Epithelial cell of proximal tubule (primary cell): Measurements from ENCODE around the gene DNPEP. TPM values are rescaled to one million over a fixed set of nuclear protein-coding genes. Genes with fewer than 3 reads are reported as not detected.
A peak's percentile ranks its signal among the peaks of the same experiment; 100 is the strongest.

Experiments used
- DNase-seq: peaks from one replicate; pipeline ENCODE4 v3.0.0-alpha.2; 2011; ENCODE audit warnings: low read depth
- H3K4me3 ChIP-seq: 2 replicates; pipeline ENCODE4 v1.5.1; 2011; ENCODE audit warnings: low read depth, mild to moderate bottlenecking, low read length
- total RNA-seq: library from RNA; depleted of rRNA; stranded (reverse); fragments of >200 nt; gene quantifications from 2 replicates; pipeline ENCODE4 v1.2.3, GENCODE V29; 2015
- TF ChIP-seq, protein P1 (sequence below): conservative IDR thresholded peaks from 2 replicates; pipeline ENCODE4 v1.5.1; 2012; ENCODE audit warnings: low read depth, mild to moderate bottlenecking, low read length

Gene DNPEP
- total RNA-seq, 1 donor from 2014 or later: 40.0 TPM

DNA sequence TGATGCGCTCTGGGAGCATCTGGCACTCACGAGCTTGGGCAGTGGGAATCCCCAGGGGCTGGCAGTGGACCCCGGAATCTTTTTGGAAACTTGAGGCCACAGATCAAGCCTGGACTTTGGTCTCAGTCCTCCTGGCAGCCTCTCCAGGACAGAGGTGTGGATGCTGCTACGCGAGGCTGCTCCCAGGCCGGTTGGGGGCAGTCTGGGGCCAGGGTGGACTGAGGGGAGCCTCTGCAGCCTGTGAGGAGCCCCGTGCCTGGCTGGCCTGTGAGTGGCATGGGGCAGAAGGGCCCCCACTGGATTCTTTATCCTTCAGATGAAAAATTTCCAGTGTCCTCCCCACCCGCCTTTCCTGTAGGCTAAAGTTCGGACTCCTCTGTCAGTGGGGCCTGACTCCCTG is 17.7 kb upstream of the DNPEP start:
- H3K4me3 ChIP-seq: no peak overlapping the region
- TF ChIP-seq, protein P1, sequence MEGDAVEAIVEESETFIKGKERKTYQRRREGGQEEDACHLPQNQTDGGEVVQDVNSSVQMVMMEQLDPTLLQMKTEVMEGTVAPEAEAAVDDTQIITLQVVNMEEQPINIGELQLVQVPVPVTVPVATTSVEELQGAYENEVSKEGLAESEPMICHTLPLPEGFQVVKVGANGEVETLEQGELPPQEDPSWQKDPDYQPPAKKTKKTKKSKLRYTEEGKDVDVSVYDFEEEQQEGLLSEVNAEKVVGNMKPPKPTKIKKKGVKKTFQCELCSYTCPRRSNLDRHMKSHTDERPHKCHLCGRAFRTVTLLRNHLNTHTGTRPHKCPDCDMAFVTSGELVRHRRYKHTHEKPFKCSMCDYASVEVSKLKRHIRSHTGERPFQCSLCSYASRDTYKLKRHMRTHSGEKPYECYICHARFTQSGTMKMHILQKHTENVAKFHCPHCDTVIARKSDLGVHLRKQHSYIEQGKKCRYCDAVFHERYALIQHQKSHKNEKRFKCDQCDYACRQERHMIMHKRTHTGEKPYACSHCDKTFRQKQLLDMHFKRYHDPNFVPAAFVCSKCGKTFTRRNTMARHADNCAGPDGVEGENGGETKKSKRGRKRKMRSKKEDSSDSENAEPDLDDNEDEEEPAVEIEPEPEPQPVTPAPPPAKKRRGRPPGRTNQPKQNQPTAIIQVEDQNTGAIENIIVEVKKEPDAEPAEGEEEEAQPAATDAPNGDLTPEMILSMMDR: peak; percentile 31
- DNase-seq: no peak

DNA sequence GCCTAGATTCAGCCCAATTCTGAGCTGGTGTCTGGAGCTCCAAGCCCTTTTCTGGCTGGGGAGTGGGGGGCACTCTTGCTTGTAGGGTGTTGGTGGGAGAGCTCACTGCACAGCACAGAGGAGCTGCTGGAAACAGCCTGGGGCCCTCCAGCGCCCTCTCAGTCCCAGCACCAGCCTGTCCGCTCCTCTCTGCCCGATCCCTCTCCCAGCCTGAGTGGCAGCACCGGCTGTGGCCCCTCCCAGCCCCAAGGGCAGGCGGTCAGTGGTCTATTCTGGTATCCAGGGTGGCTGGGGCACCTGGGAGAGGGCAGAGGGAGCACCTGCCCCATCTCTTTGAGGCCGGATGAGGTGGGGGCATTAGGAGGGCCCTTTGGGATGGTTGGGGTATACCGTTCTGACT is 17.2 kb upstream of the DNPEP start:
- H3K4me3 ChIP-seq: no peak overlapping the region
- TF ChIP-seq, protein P1: no peak
- no peak for DNase-seq

DNA sequence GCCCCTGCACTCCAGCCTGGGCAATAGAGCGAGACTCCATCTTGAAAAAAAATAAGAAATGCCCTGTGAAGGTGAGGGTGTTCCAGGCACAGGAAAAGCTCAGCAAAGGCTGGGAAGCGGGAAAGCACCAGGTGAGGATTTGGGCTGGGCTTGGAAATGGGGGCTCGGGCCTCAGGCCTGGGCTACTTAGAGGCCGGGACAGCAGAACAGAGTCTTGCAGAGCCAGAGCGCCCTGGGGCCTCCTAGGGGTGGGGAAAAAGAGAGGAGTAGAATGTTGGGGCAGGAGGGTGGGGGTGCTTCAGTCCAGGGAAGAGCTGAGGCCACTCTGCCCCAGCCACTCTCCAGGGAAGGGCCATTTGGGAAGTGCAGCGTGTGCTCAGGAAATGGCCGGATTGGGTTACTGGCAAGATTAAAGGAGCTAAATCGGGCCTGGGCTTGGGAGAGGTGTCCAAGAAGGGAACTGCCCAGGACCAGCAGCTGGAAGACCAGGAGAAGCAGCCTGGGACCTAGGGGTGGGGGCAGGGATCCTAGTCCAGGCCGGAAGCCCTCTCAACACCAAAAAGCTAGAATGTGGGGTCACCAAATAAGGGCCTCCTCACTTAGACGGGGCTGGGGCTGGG is 16.7 kb upstream of the DNPEP start:
- TF ChIP-seq, protein P1: no peak
- no peak overlapping the region for H3K4me3 ChIP-seq
- no peak for DNase-seq

DNA sequence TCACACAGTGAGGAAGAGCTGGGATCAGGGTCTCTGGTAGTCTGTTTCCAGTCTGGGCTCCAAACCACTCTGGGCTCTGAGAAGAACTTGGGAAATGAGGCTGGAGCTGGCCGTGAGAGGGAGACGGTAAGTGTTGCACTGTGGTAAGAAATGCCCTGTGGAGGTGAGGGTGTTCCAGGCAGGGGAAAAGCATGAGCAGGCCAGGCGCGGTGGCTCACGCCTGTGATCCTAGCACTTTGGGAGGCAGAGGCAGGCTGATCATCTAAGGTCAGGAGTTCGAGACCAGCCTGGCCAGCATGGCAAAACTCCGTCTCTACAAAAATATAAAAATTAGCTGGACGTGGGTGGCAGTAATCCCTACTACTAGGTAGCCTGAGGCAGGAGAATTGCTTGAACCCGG is 16.1 kb upstream of the DNPEP start:
- TF ChIP-seq, protein P1: no peak
- no peak for DNase-seq
- H3K4me3 ChIP-seq: no peak overlapping the region

DNA sequence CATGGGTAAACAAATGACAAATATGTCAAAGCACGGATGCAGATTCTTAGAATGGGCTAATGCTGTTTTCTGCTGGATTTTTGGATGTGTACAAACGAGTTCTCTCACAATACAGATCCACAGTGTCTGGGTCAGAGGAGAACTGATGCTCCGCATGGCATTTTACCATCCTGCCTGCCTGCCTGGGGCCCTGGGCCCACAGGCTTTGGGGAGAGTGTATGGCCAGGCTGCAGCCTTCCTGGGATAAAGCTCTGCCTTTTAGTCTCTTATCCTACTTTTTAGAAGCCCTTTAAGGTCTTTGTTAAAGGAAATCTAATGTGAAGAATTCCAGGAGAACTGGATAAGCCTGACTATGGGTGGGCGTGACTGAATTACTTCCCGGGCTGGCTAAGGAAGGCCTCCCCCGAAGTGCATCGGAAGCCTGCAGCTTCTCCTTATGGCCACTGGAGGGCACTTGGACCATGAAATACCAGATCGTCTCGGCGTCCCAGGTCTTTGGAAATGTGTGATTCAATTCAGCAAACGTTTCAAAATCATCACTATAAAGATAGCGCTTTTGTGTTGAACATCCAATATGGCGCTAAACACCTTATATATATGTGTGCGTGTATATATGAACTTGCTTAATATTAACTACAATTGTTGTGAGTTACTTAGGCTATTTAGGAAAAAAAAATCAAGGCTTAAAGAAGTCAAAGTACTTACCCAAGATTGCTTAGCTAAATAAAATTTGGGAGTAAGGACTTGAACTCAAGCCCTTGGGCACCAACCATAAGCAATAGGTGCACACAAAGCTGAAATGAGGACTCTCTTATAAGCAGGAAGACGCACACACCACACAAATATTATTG is 15.2 kb upstream of the DNPEP start:
- DNase-seq: no peak
- H3K4me3 ChIP-seq: no peak overlapping the region
- TF ChIP-seq, protein P1: peak; percentile 96

DNA sequence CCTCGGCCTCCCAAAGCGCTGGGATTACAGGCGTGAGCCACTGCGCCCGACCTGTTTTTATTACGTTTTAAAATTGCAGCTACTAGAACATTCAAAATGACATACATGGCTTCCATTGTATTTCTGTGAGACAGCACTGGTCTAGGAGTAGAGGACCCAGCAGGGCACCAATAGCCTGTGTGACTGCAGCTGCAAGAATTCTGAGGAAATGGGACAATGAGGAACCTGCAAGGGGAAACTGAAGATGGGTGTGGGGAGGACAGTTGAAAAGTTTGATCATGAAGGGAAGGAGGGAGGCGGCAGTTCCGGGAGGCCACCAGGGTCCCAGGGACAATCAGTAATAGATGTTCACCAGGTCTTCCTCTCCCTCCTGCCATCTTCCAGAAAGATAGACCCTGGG is 13.9 kb upstream of the DNPEP start:
- no peak for DNase-seq

More for the DNA sequence above, 13.9 kb upstream of the DNPEP start:
- H3K4me3 ChIP-seq: no peak overlapping the region
- TF ChIP-seq, protein P1: no peak
